HG02870 (cell line): ENCODE measurements around the gene ENDOV.
A peak's percentile ranks its signal among the peaks of the same experiment; 100 is the strongest.

Experiments
- ATAC-seq: cut with Tn5 transposase; IDR thresholded peaks from one replicate; pipeline ENCODE4 v1.9.1; 2021; ENCODE audit warnings: mild to moderate bottlenecking, moderate library complexity; ENCODE audit not compliant: unreplicated experiment

Gene ENDOV

DNA sequence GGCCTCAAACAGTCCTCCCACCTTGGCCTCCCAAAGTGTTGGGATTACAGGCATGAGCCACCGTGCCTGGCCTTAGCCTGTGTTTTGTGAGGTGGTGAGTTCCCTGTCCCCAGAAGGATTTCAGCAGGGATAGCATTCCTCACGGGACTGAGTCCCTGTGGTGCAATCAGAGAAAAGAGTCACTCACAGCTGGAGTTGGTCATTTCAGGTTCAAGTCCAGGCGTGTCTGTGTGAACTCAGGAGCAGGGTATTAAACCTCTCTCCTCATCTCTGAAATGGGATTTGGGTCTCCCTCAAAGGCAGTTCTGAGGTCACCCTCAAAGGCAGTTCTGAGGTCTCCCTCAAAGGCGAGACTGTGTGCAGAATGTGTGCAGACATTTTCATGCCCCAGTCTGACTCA lies 32.8 kb downstream of the ENDOV start:
- ATAC-seq, result no peak

DNA sequence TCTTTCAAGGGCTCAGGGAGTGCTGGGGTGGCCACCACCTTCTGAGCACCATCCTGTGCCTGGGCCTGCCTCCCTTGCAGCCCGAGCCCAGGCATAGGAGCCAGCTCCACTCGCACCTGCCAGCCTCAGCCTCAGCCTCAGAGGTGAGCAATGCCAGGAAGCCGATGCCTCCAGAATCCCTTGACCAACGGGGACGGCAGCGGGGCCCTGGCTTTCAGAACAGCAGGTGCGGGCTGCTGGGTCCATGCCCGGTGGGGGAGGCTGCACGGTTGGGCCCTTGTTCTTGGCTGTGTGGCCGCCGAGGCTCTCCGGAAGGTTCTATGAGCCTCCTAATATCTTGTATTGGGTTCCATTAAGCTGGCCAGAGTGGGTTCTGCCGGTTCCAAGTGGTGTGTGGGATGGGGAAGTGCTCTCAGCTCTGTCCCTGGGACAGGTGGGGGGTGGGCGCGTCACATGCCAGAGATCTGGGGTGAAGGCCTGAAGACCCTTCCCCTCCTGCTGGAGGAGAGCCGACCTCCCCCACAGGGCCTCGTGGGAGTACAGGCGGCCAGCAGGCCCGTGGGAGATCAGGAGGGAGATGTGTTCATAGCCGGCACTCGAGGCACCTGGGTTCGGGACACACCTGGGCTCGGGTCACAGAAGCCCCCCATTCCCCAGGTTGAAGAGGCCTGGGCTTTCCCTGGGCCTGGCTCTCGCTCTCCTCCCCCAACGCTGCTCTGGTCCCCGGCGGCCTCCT lies 34.4 kb downstream of the ENDOV start:
- no peak for ATAC-seq

GRCh38 chr17:80449930-80450576 lies 35.1 kb downstream of the ENDOV start:
- no peak for ATAC-seq

DNA sequence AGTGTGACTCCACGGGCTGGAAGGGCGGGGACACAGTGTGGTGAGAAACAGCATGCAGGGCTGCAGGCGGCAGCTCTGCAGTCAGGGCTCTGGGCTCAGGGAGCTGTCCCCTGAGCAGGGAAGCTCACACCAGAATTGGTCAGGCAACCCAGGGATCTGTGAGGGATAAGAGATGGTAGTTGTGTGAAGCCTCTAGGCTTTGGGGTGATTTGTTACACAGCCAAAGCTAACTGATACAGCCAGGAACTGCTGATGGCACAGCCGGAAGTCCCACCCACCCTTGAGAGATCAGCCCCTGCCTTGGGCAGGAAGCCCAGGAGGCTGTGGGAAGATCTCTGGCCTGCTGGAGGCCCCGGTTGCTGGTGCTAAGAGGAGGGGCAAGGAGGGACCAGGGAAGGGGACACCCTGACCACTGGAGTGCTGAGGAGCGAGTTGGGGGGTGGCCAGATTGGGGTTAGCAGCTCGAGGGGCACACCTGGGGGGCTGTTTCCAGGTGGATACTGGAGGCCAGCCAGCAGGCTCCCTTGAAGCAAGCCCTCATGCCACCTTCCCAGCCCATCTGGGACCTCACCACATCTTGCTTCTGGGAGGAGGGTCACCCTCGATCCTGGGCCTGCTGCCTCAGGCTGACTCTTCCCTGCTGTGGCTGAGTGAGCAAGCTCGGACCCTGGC lies 36.3 kb downstream of the ENDOV start:
- ATAC-seq, result no peak

DNA sequence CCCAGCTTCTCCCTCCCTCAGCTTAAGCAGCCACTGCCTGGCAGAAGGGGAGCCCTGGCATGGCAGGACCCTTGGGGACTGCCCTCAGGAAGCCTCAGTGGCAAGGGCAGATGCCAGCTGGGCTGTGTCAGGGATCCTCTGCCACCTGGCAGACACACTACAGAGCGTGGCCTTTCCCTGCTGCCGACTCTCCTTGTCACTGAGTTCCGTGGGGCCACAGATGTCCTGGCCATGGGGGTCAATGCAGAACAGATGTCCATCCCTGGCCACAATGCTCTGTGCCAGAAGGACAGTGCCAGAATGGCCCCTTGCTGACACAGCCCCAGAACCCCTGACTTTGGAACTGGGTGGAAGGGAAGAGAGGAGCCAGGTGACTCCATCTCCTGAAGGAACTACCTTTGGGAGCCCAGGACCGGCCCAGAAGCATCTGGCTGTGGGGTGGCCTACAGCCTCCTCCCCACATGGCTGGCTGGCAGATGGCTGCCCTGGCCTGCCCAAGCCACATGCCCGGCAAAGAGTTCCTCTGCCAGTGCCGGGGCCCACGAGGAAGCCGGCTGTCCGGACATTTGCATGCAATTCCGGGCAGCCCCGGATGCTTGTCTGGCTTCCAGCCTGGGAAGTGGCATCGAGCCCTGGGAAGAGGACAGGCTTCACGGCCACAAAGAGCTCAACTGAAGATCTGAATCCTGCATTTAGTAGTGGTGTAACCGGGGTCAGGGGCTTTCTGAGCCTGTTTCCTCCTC lies 37.4 kb downstream of the ENDOV start:
- no peak for ATAC-seq

GRCh38 chr17:80453126-80453997 lies 38.4 kb downstream of the ENDOV start:
- ATAC-seq, result no peak

GRCh38 chr17:80453998-80454556 lies 39.1 kb downstream of the ENDOV start:
- ATAC-seq, result no peak

DNA sequence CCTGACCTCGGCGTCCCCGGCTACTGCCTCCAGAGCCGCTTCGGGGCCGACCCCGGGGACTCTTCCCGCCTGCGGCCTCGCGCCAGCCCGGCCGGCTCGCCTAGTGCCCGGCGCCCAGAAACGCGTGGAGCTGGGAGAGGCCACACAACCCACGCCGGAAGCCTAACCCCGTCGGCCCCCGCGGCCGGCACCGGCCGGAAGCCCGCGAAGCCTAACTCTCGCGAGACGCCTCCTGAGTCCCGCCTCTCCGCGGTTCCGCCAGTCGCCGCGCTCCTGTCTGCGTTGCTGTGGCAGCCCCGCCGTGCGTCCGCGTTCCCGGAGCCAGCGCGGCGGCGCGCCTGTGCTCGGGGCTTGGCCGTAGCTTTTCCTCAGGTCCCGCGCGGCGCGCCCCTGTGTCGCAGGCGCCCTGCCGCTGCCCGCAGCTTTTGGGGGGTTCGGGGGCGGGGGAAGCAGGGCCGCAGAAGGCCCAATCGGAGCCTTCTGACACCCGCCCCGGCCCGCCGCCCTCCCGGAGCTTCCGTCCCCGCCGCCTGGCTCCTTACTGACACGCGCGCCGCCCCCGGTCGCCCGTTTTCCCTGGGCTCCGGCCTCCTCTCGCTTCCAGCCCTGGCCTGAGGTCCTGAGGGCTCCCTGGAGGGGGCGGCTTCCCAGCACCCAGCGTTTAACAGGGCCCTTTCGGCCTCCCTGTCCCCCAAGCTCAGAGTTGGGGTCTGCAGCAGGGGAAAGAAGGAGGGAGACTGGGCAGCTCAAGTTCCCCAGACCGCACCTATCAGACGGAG lies 39.8 kb downstream of the ENDOV start:
- peak; percentile 84 for ATAC-seq

- ATAC-seq, result peak; percentile 6
Observed at GRCh38 chr17:80455336-80455710, 40.4 kb downstream of the ENDOV start.

GRCh38 chr17:80455784-80456183 lies 40.8 kb downstream of the ENDOV start:
- ATAC-seq, result no peak

GRCh38 chr17:80456465-80457235 lies 41.7 kb downstream of the ENDOV start:
- no peak for ATAC-seq

GRCh38 chr17:80457236-80457856 lies 42.4 kb downstream of the ENDOV start:
- ATAC-seq, result no peak

DNA sequence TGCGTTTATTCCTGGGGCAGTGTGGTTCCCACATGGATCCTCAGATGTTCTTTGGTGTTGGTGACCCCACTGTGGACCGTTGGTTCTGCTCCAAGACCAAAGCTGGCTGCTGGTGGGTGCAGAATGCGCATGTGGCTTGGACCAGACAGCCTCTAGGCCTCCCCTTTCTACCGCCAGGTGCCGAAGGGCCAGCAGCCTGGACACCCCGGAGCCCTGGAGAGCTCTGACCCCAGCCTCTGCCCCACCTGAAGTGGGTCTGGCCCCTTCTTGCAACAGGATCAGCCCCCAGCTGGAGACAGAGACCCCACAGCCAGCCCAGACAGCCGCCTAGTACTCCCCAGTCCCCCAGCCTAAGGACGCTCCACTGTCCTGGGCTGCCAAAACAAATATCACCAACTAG lies 43.0 kb downstream of the ENDOV start:
- ATAC-seq, result no peak

GRCh38 chr17:80459234-80459633 lies 44.3 kb downstream of the ENDOV start:
- no peak for ATAC-seq

DNA sequence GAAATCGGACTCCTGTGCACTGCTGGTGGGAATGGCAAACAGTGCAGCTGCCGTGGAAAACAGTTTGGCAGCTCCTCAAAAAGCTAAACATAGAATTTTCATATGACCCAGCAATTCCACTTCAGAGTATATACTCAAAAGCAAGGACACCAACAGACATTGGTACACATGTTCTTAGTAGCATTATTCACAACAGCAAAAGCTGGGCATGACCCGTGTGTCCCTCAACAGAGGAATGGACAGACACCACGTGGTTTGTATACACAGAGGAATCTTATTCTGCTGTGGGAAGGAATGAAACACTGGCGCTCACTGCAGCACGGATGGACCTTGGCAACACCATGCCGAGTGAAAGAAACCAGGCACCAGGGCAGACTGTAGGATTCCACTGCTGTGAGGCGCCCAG lies 45.5 kb downstream of the ENDOV start:
- no peak for ATAC-seq

DNA sequence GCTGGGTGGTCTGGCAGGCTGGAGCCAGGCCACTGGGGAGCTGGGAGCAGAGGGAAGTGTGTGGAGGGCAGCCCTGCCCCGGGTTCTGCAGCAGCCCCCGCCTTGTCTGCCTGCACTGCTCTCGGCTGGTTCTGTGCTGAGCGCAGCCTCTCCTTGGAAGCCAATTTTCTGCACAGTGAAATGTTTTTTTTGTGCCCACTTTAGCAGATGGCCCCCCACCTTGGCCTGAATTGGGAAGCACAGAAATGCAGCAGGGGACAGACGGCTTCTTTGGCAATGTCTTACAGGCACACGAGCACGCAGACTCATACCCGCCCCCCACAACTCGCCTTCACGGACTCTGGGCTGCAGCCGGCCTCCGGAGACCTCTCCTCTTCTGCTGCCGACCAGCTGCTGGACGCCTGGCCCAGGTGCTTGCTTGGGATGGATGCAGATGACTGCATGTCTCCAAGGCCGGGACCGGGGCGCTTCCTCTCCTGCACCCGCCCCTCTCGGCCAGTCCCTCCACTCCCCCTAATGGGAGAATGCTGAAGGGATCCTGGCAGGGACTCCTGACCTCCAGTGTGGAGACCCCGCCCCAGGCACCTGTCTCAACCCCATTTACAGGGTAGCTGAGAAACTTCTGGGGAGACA lies 46.7 kb downstream of the ENDOV start:
- no peak for ATAC-seq

- ATAC-seq, result no peak
Observed at GRCh38 chr17:80463784-80464400, 48.9 kb downstream of the ENDOV start.
